ENCODE results near the gene AK4.

- TF ChIP-seq CTCF (IDR thresholded peaks at IDR 0.05) (no peak), POLR2A (IDR thresholded peaks at IDR 0.05) (no peak)
Observed at GRCh38 chr1:65224681-65225091, 76.7 kb downstream of the AK4 start.

All from esophagus squamous epithelium (tissue), 4 donors.